Neural progenitor cell (in vitro differentiated cells): ENCODE results near the gene PHF2. TPM values are rescaled to one million over a fixed set of nuclear protein-coding genes. Genes with fewer than 3 reads are reported as not detected.

Source experiments
- DNase-seq: peaks from one replicate; pipeline ENCODE4 v3.0.0-alpha.2; 2016; ENCODE audit warnings: low spot score
- H2AFZ ChIP-seq: fragments of 200-600 bp; sonication (generic); replicated peaks from 2 replicates; pipeline ENCODE4 v1.6.1; 2016; ENCODE audit warnings: antibody characterized with exemption
- H3F3A ChIP-seq: fragments of 200-600 bp; sonication (generic); 2 replicates; pipeline ENCODE4 v1.6.1; 2016; ENCODE audit warnings: antibody characterized with exemption, low read depth
- H3K27ac ChIP-seq: fragments of 200-600 bp; sonication (generic); 2 replicates; pipeline ENCODE4 v1.5.1; 2016; ENCODE audit warnings: mild to moderate bottlenecking
- H3K27me3 ChIP-seq: fragments of 200-600 bp; sonication (generic); 2 replicates; pipeline ENCODE4 v1.6.1; 2016; ENCODE audit warnings: mild to moderate bottlenecking, moderate library complexity
- H3K36me3 ChIP-seq: fragments of 200-600 bp; sonication (generic); 2 replicates; pipeline ENCODE4 v1.5.1; 2016
- H3K4me1 ChIP-seq: fragments of 200-600 bp; sonication (generic); 2 replicates; pipeline ENCODE4 v1.6.1; 2016; ENCODE audit warnings: mixed run types
- H3K4me2 ChIP-seq: fragments of 200-600 bp; sonication (generic); 2 replicates; pipeline ENCODE4 v1.6.1; 2016
- H3K4me3 ChIP-seq: fragments of 200-600 bp; sonication (generic); 2 replicates; pipeline ENCODE4 v1.5.1; 2016
- H3K79me2 ChIP-seq: fragments of 200-600 bp; sonication (generic); 2 replicates; pipeline ENCODE4 v1.6.1; 2016; ENCODE audit warnings: low read depth
- H3K9ac ChIP-seq: fragments of 200-600 bp; sonication (generic); 2 replicates; pipeline ENCODE4 v1.6.1; 2016
- H3K9me3 ChIP-seq: fragments of 200-600 bp; sonication (generic); 2 replicates; pipeline ENCODE4 v1.5.1; 2016; ENCODE audit warnings: low read depth
- H4K20me1 ChIP-seq: fragments of 200-600 bp; sonication (generic); 2 replicates; pipeline ENCODE4 v1.6.1; 2016; ENCODE audit warnings: low read depth
- H3K27ac Mint-ChIP-seq: 3 replicates; pipeline ENCODE4 v1.8.0; 2021; ENCODE audit warnings: mixed read lengths
- H3K27me3 Mint-ChIP-seq: 2 replicates; pipeline ENCODE4 v1.8.0; 2022; ENCODE audit warnings: low read depth, mild to moderate bottlenecking, inconsistent platforms, moderate library complexity, mixed read lengths; ENCODE audit not compliant: insufficient read depth
- H3K36me3 Mint-ChIP-seq: 3 replicates; pipeline ENCODE4 v1.8.0; 2021; ENCODE audit warnings: mixed read lengths
- H3K4me1 Mint-ChIP-seq: 3 replicates; pipeline ENCODE4 v1.8.0; 2021; ENCODE audit warnings: mixed read lengths
- H3K4me3 Mint-ChIP-seq: 3 replicates; pipeline ENCODE4 v1.8.0; 2021; ENCODE audit warnings: mild to moderate bottlenecking, moderate library complexity, mixed read lengths
- H3K9me3 Mint-ChIP-seq: 3 replicates; pipeline ENCODE4 v1.8.0; 2020; ENCODE audit warnings: mixed read lengths
- EZH2 ChIP-seq: fragments of 200-600 bp; sonication (generic); IDR thresholded peaks from 2 replicates; pipeline ENCODE4 v1.6.1; 2017; ENCODE audit warnings: antibody characterized with exemption, mild to moderate bottlenecking, moderate library complexity
- EZH2phosphoT487 ChIP-seq: fragments of 200-600 bp; sonication (generic); IDR thresholded peaks from 2 replicates; pipeline ENCODE4 v1.6.1; 2017; ENCODE audit warnings: antibody characterized with exemption
- total RNA-seq: library from RNA; depleted of rRNA; stranded (reverse); fragments of >200 nt; gene quantifications from 2 replicates; pipeline ENCODE4 v1.2.3, GENCODE V29; 2015; ENCODE audit warnings: low replicate concordance
- TF ChIP-seq, protein P1 (sequence below): fragments of 200-600 bp; sonication (generic); IDR thresholded peaks from 2 replicates; pipeline ENCODE4 v1.5.1; 2017; ENCODE audit warnings: antibody characterized with exemption, mild to moderate bottlenecking

The PHF2 gene
- total RNA-seq, 1 donor from 2014 or later: 17.6 TPM

DNA sequence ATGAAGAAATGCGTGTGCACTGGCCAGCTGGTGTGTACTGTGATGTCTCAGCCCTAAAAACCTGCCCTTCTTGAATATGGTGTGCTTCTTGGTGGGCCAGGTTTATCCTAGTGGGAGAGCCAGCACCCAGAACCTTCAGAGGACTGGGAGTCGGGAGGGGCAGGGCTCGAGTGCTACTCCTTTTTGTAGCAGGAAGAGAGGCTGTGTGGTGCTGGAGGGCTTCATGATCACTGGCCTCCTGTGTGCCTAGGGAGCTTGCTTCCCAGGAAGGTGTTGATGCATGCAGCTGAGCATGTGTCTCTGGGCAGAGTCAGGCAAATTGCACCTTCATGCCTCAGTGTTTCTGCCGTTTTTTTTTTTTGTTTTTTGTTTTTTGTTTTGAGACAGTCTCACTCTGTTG lies 20.0 kb downstream of the PHF2 start:
- no peak overlapping the region for H3K27ac Mint-ChIP-seq
- H3K27me3 Mint-ChIP-seq: no peaks in the 10 kb centered on the region
- Histone ChIP-seq H3K4me3 (no peak overlapping the region), H3F3A (no peaks in the 10 kb centered on the region), H3K4me2 (no peak overlapping the region), H3K9me3 (no peaks in the 10 kb centered on the region), H3K36me3 (no peaks in the 10 kb centered on the region), H3K27me3 (no peaks in the 10 kb centered on the region), H2AFZ (no peak overlapping the region), H3K27ac (no peak overlapping the region), H3K79me2 (peaks cover 39% of the 10 kb centered on the region), H3K9ac (no peak overlapping the region), H4K20me1 (peaks cover 67% of the 10 kb centered on the region), H3K4me1 (peaks cover 7% of the 10 kb centered on the region)
- peaks cover 50% of the 10 kb centered on the region for H3K4me1 Mint-ChIP-seq
- no peak for TF ChIP-seq EZH2phosphoT487
- TF ChIP-seq, protein P1, sequence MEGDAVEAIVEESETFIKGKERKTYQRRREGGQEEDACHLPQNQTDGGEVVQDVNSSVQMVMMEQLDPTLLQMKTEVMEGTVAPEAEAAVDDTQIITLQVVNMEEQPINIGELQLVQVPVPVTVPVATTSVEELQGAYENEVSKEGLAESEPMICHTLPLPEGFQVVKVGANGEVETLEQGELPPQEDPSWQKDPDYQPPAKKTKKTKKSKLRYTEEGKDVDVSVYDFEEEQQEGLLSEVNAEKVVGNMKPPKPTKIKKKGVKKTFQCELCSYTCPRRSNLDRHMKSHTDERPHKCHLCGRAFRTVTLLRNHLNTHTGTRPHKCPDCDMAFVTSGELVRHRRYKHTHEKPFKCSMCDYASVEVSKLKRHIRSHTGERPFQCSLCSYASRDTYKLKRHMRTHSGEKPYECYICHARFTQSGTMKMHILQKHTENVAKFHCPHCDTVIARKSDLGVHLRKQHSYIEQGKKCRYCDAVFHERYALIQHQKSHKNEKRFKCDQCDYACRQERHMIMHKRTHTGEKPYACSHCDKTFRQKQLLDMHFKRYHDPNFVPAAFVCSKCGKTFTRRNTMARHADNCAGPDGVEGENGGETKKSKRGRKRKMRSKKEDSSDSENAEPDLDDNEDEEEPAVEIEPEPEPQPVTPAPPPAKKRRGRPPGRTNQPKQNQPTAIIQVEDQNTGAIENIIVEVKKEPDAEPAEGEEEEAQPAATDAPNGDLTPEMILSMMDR: no peak
- TF ChIP-seq EZH2: no peak
- DNase-seq: no peak
- H3K36me3 Mint-ChIP-seq: no peaks in the 10 kb centered on the region
- H3K9me3 Mint-ChIP-seq: no peaks in the 10 kb centered on the region
- no peak overlapping the region for H3K4me3 Mint-ChIP-seq

- no peaks in the 10 kb centered on the region for H3K36me3 Mint-ChIP-seq
- H3K4me3 Mint-ChIP-seq: no peak overlapping the region
- H3K4me2 ChIP-seq: no peak overlapping the region
- H3K4me1 ChIP-seq: peaks cover 7% of the 10 kb centered on the region
- H3K9me3 ChIP-seq: no peaks in the 10 kb centered on the region
- H3K79me2 ChIP-seq: peaks cover 43% of the 10 kb centered on the region
- H2AFZ ChIP-seq: no peak overlapping the region
- peaks cover 62% of the 10 kb centered on the region for H4K20me1 ChIP-seq
- no peak overlapping the region for H3K4me3 ChIP-seq
- no peak overlapping the region for H3K9ac ChIP-seq
- H3K27ac ChIP-seq: no peak overlapping the region
- H3K9me3 Mint-ChIP-seq: no peaks in the 10 kb centered on the region
- no peaks in the 10 kb centered on the region for H3K36me3 ChIP-seq
- H3K27me3 ChIP-seq: no peaks in the 10 kb centered on the region
- H3F3A ChIP-seq: no peaks in the 10 kb centered on the region
- peaks cover 45% of the 10 kb centered on the region for H3K4me1 Mint-ChIP-seq
- TF ChIP-seq EZH2phosphoT487: no peak
- TF ChIP-seq, protein P1: no peak
- no peak for TF ChIP-seq EZH2
- H3K27me3 Mint-ChIP-seq: no peaks in the 10 kb centered on the region
- no peak for DNase-seq
- no peak overlapping the region for H3K27ac Mint-ChIP-seq
Observed at GRCh38 chr9:93597142-93597706, 20.8 kb downstream of the PHF2 start.

- no peaks in the 10 kb centered on the region for H3K27me3 ChIP-seq
- H3K9ac ChIP-seq: no peak overlapping the region
- no peak overlapping the region for H3K4me3 ChIP-seq
- TF ChIP-seq EZH2phosphoT487: no peak
- no peak for TF ChIP-seq EZH2
- H3K79me2 ChIP-seq: peaks cover 42% of the 10 kb centered on the region
- H3K4me3 Mint-ChIP-seq: no peak overlapping the region
- no peaks in the 10 kb centered on the region for H3K9me3 ChIP-seq
- no peak overlapping the region for H3K27ac ChIP-seq
- H3K27ac Mint-ChIP-seq: no peak overlapping the region
- peaks cover 2% of the 10 kb centered on the region for H3K36me3 Mint-ChIP-seq
- peaks cover 2% of the 10 kb centered on the region for H3K9me3 Mint-ChIP-seq
- no peaks in the 10 kb centered on the region for H3K36me3 ChIP-seq
- H3K27me3 Mint-ChIP-seq: peaks cover under 1% of the 10 kb centered on the region
- H4K20me1 ChIP-seq: peaks cover 54% of the 10 kb centered on the region
- no peaks in the 10 kb centered on the region for H3F3A ChIP-seq
- H3K4me1 Mint-ChIP-seq: peaks cover 40% of the 10 kb centered on the region
- no peak overlapping the region for H3K4me2 ChIP-seq
- DNase-seq: no peak
- no peak overlapping the region for H2AFZ ChIP-seq
- peaks cover 7% of the 10 kb centered on the region for H3K4me1 ChIP-seq
Observed at GRCh38 chr9:93597871-93598646, 21.7 kb downstream of the PHF2 start.
